Calu3 (cell line): ENCODE results near the gene CNPY3. TPM values are rescaled to one million over a fixed set of nuclear protein-coding genes. Genes with fewer than 3 reads are reported as not detected.

Source experiments
- BruUV-seq: library from RNA; stranded (reverse); fragments of 400-500 nt; replicated peaks from 2 replicates; lab custom pipeline; 2021; lab: Mats Ljungman, UMichigan
- CTCF ChIA-PET: fragments of 300-600 bp; sonication (Branson Sonifier 250); formaldehyde crosslinking; loops from one replicate; lab custom pipeline; 2022; ENCODE audit warnings: antibody characterized with exemption; lab: Charles Lee
- DNase-seq: peaks from one replicate; pipeline ENCODE4 v3.0.0; 2022
- H3K27ac Mint-ChIP-seq: one replicate; pipeline ENCODE4 v1.8.0; 2022; ENCODE audit warnings: mixed read lengths; ENCODE audit not compliant: unreplicated experiment
- H3K27me3 Mint-ChIP-seq: one replicate; pipeline ENCODE4 v1.8.0; 2022; ENCODE audit warnings: mixed read lengths; ENCODE audit not compliant: unreplicated experiment
- H3K36me3 Mint-ChIP-seq: one replicate; pipeline ENCODE4 v1.8.0; 2022; ENCODE audit warnings: mild to moderate bottlenecking, moderate library complexity, mixed read lengths; ENCODE audit not compliant: insufficient read depth, unreplicated experiment
- H3K4me1 Mint-ChIP-seq: one replicate; pipeline ENCODE4 v1.8.0; 2022; ENCODE audit warnings: mild to moderate bottlenecking, low read depth, mixed read lengths; ENCODE audit not compliant: unreplicated experiment
- H3K4me3 Mint-ChIP-seq: one replicate; pipeline ENCODE4 v1.8.0; 2022; ENCODE audit warnings: mild to moderate bottlenecking, low read depth, moderate library complexity, mixed read lengths; ENCODE audit not compliant: unreplicated experiment
- H3K9me3 Mint-ChIP-seq: one replicate; pipeline ENCODE4 v1.8.0; 2022; ENCODE audit warnings: low read depth, mixed read lengths; ENCODE audit not compliant: unreplicated experiment
- CTCF ChIP-seq: fragments of 200-600 bp; IDR thresholded peaks from one replicate; pipeline ENCODE4 v1.8.0; 2022; ENCODE audit warnings: antibody characterized with exemption; ENCODE audit not compliant: unreplicated experiment
- intact Hi-C: fragments of 100-400 bp; cut with micrococcal nuclease; formaldehyde crosslinking; loops from one replicate; pipeline ENCODE4 v1.10.0; 2022; ENCODE audit not compliant: unreplicated experiment
- total RNA-seq: library from RNA; stranded (reverse); gene quantifications from 2 replicates; pipeline ENCODE4 v1.2.3, GENCODE V29; 2022

CNPY3 gene
- total RNA-seq, 1 experiment from 2014 or later = 60.7 TPM

GRCh38 chr6:42981836-42982235, 52.6 kb downstream of the CNPY3 start:
- intact Hi-C loops = loop anchor here (5.0 kb wide), 1 partner anchor 80 kb away; no protein-coding TSS in a partner anchor
- Mint-ChIP-seq H3K4me1 (peaks cover 43% of the 10 kb centered on the region), H3K9me3 (no peaks in the 10 kb centered on the region), H3K4me3 (no peak overlapping the region), H3K36me3 (peaks cover 47% of the 10 kb centered on the region), H3K27me3 (no peaks in the 10 kb centered on the region), H3K27ac (no peak overlapping the region)
- CTCF ChIA-PET = no interaction called here
- BruUV-seq = no TSS peak
- DNase-seq = no peak
- TF ChIP-seq CTCF = no peak

GRCh38 chr6:42984001-42984923, 55.0 kb downstream of the CNPY3 start, which contains the start of gene PPP2R5D:
PPP2R5D (plus strand) TSS chr6:42984570; CDS start chr6:42984678, 108 bp downstream.
- CTCF ChIA-PET = interaction anchor here (0.6 to 1.5 kb wide), 16 partner anchors 10 to 695 kb away, joined by 3 to 6 read pairs (median 4); partner anchors contain the start of genes CNPY3, CUL7 and GNMT
- no peaks in the 10 kb centered on the region for H3K9me3 Mint-ChIP-seq
- no peak for TF ChIP-seq CTCF
- peak within 1 kb of the TSS; percentile 84 for H3K4me3 Mint-ChIP-seq
- intact Hi-C loops = loop anchor here (5.0 kb wide), 1 partner anchor 82 kb away; no protein-coding TSS in a partner anchor
- peaks cover 43% of the 10 kb centered on the region for H3K4me1 Mint-ChIP-seq
- BruUV-seq = TSS peak; percentile 45
- DNase-seq = peak; percentile 99
- no peaks in the 10 kb centered on the region for H3K27me3 Mint-ChIP-seq
- H3K36me3 Mint-ChIP-seq = peaks cover 26% of the 10 kb centered on the region
- peak within 1 kb of the TSS; percentile 24 for H3K27ac Mint-ChIP-seq

GRCh38 chr6:42984924-42985475, 55.7 kb downstream of the CNPY3 start:
- intact Hi-C loops = loop anchor here (5.0 kb wide), 1 partner anchor 83 kb away; no protein-coding TSS in a partner anchor
- H3K4me1 Mint-ChIP-seq = peaks cover 36% of the 10 kb centered on the region
- H3K27ac Mint-ChIP-seq = peak overlapping the region; percentile 24
- TF ChIP-seq CTCF = no peak
- DNase-seq = peak; percentile 19
- CTCF ChIA-PET = interaction anchor here (0.9 to 1.5 kb wide), 6 partner anchors 11 to 189 kb away, joined by 3 to 5 read pairs (median 4); partner anchors contain the start of gene CNPY3
- no TSS peak for BruUV-seq
- peaks cover 23% of the 10 kb centered on the region for H3K36me3 Mint-ChIP-seq
- no peaks in the 10 kb centered on the region for H3K27me3 Mint-ChIP-seq
- H3K9me3 Mint-ChIP-seq = no peaks in the 10 kb centered on the region
- peak overlapping the region; percentile 84 for H3K4me3 Mint-ChIP-seq
